OCI-LY1 (cell line): ENCODE data around the gene KBTBD13.

Source experiments
- H2AFZ ChIP-seq: fragments of 200-600 bp; sonication (generic), shearing (Covaris generic); 2 replicates; pipeline ENCODE4 v1.6.0; 2014; ENCODE audit warnings: antibody characterized with exemption, mild to moderate bottlenecking, low read length
- H3F3A ChIP-seq: fragments of 200-600 bp; sonication (generic), shearing (Covaris generic); 2 replicates; pipeline ENCODE4 v1.6.0; 2014; ENCODE audit warnings: mild to moderate bottlenecking, antibody characterized with exemption, low read length, moderate library complexity; ENCODE audit not compliant: insufficient read depth
- H3K27ac ChIP-seq: fragments of 200-600 bp; sonication (generic); 2 replicates; pipeline ENCODE4 v1.5.1; 2014; ENCODE audit warnings: low read length, mixed run types, mild to moderate bottlenecking, low read depth; ENCODE audit not compliant: poor library complexity, severe bottlenecking
- H3K27me3 ChIP-seq: fragments of 200-600 bp; sonication (generic); 2 replicates; pipeline ENCODE4 v1.6.0; 2014; ENCODE audit warnings: antibody characterized with exemption, mild to moderate bottlenecking, low read length, moderate library complexity; ENCODE audit not compliant: insufficient read depth
- H3K36me3 ChIP-seq: fragments of 200-600 bp; sonication (generic); 2 replicates; pipeline ENCODE4 v1.6.1; 2014; ENCODE audit warnings: mild to moderate bottlenecking, antibody characterized with exemption, low read length, moderate library complexity, mixed read lengths; ENCODE audit not compliant: insufficient read depth
- H3K4me1 ChIP-seq: fragments of 200-600 bp; sonication (generic); 2 replicates; pipeline ENCODE4 v1.5.1; 2014; ENCODE audit warnings: mild to moderate bottlenecking, low read length, moderate library complexity; ENCODE audit not compliant: insufficient read depth, severe bottlenecking
- H3K4me2 ChIP-seq: fragments of 200-600 bp; sonication (generic), shearing (Covaris generic); 2 replicates; pipeline ENCODE4 v1.6.1; 2014; ENCODE audit warnings: low read length
- H3K4me3 ChIP-seq: fragments of 200-600 bp; sonication (generic); 2 replicates; pipeline ENCODE4 v1.5.1; 2014; ENCODE audit warnings: low read length, low read depth, mild to moderate bottlenecking, mixed read lengths; ENCODE audit not compliant: poor library complexity, severe bottlenecking
- H3K79me2 ChIP-seq: fragments of 200-600 bp; shearing (Covaris generic); 2 replicates; pipeline ENCODE4 v1.6.1; 2016; ENCODE audit warnings: mixed run types, low read length, mixed read lengths; ENCODE audit not compliant: insufficient read depth
- H3K9ac ChIP-seq: fragments of 200-600 bp; sonication (generic), shearing (Covaris generic); 2 replicates; pipeline ENCODE4 v1.6.1; 2014; ENCODE audit warnings: mild to moderate bottlenecking, low read length, mixed read lengths
- H3K9me2 ChIP-seq: fragments of 200-600 bp; sonication (generic), shearing (Covaris generic); 2 replicates; pipeline ENCODE4 v1.6.1; 2014; ENCODE audit warnings: low read depth, mild to moderate bottlenecking, low read length, mixed read lengths
- H3K9me3 ChIP-seq: fragments of 200-600 bp; shearing (Covaris generic); 2 replicates; pipeline ENCODE4 v1.6.1; 2014; ENCODE audit warnings: low read length, mixed read lengths
- H4K20me1 ChIP-seq: fragments of 200-600 bp; sonication (generic), shearing (Covaris generic); 2 replicates; pipeline ENCODE4 v1.6.0; 2016; ENCODE audit warnings: mild to moderate bottlenecking, low read length; ENCODE audit not compliant: insufficient read depth
- CTCF ChIP-seq: fragments of 200-600 bp; sonication (generic), shearing (Covaris generic); IDR thresholded peaks from 2 replicates; pipeline ENCODE4 v1.5.1; 2017; ENCODE audit warnings: mild to moderate bottlenecking, antibody characterized with exemption, low read length, moderate library complexity, mixed read lengths
- EZH2 ChIP-seq: fragments of 200-600 bp; sonication (generic), shearing (Covaris generic); IDR thresholded peaks from 2 replicates; pipeline ENCODE4 v1.8.0; 2017; ENCODE audit warnings: borderline replicate concordance, mixed run types, mild to moderate bottlenecking, antibody characterized with exemption, low read length, moderate library complexity, mixed read lengths

KBTBD13 gene

DNA sequence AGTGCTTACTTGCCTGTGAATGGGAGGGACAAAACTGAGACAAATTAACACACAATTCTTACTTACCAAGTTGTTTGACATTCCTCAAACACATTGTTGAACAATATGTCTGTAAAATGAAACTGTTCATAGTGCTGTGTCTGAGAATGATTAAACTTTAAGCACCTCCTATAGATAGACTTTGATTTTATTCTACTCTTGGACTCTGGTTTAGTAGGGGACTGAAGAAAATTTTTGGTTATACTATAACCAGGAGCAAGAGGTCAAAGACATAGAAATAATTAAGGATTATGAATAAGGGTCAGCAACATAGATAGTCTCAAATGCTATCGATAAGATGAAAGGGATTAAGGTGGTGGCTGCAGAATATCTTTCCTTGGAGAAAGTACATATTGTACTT, 39.2 kb upstream of the KBTBD13 start:
- no peaks in the 10 kb centered on the region for H3K79me2 ChIP-seq
- no peak for TF ChIP-seq CTCF
- no peak for TF ChIP-seq EZH2

GRCh38 chr15:65038428-65038827, 38.1 kb upstream of the KBTBD13 start:
- Histone ChIP-seq H4K20me1 (no peaks in the 10 kb centered on the region), H2AFZ (no peak overlapping the region), H3K27ac (no peak overlapping the region), H3K4me2 (no peak overlapping the region), H3K9ac (no peak overlapping the region), H3K27me3 (no peaks in the 10 kb centered on the region; the same call in 1 of the 2 replicates), H3K9me3 (no peaks in the 10 kb centered on the region), H3K4me3 (no peak overlapping the region), H3K79me2 (no peaks in the 10 kb centered on the region), H3F3A (no peaks in the 10 kb centered on the region), H3K36me3 (no peaks in the 10 kb centered on the region), H3K4me1 (no peaks in the 10 kb centered on the region), H3K9me2 (no peaks in the 10 kb centered on the region)
- no peak for TF ChIP-seq EZH2
- no peak for TF ChIP-seq CTCF

More for the DNA sequence above, 39.2 kb upstream of the KBTBD13 start:
- no peak overlapping the region for H3K4me2 ChIP-seq
- H3K36me3 ChIP-seq: no peaks in the 10 kb centered on the region
- no peaks in the 10 kb centered on the region for H3F3A ChIP-seq
- H3K4me1 ChIP-seq: peaks cover 3% of the 10 kb centered on the region
- H3K27ac ChIP-seq: no peak overlapping the region
- H3K4me3 ChIP-seq: no peak overlapping the region
- H3K9me2 ChIP-seq: no peaks in the 10 kb centered on the region
- H3K9ac ChIP-seq: no peak overlapping the region
- H3K27me3 ChIP-seq: no peaks in the 10 kb centered on the region; the same call in 1 of the 2 replicates
- no peaks in the 10 kb centered on the region for H4K20me1 ChIP-seq
- H2AFZ ChIP-seq: no peak overlapping the region
- H3K9me3 ChIP-seq: no peaks in the 10 kb centered on the region

GRCh38 chr15:65038836-65039235, 37.7 kb upstream of the KBTBD13 start:
- Histone ChIP-seq H3K36me3 (no peaks in the 10 kb centered on the region), H2AFZ (no peak overlapping the region), H3K4me1 (no peaks in the 10 kb centered on the region), H3K27ac (no peak overlapping the region), H3K9me3 (no peaks in the 10 kb centered on the region), H3K4me3 (no peak overlapping the region), H3K79me2 (no peaks in the 10 kb centered on the region), H4K20me1 (no peaks in the 10 kb centered on the region), H3F3A (no peaks in the 10 kb centered on the region), H3K9me2 (no peaks in the 10 kb centered on the region), H3K27me3 (no peaks in the 10 kb centered on the region; the same call in 1 of the 2 replicates), H3K4me2 (no peak overlapping the region), H3K9ac (no peak overlapping the region)
- no peak for TF ChIP-seq EZH2
- no peak for TF ChIP-seq CTCF
